Myocyte (in vitro differentiated cells): ENCODE measurements around the gene GABPB2. TPM values are rescaled to one million over a fixed set of nuclear protein-coding genes. Genes with fewer than 3 reads are reported as not detected.

Experiments used
- DNase-seq: peaks from one replicate; pipeline ENCODE4 v3.0.0-alpha.2; 2012; ENCODE audit warnings: low read depth
- total RNA-seq: library from RNA; depleted of rRNA; stranded (reverse); fragments of >200 nt; gene quantifications from 2 replicates; pipeline ENCODE4 v1.2.3, GENCODE V29; 2014

The GABPB2 gene
- total RNA-seq, 1 donor from 2014 or later, result 4.3 TPM

GRCh38 chr1:151131701-151132334, 61.3 kb downstream of the GABPB2 start:
- no peak for DNase-seq

- no peak for DNase-seq
These were observed 61.9 kb downstream of the GABPB2 start for GRCh38 chr1:151132335-151133017.

GRCh38 chr1:151133018-151133806, 62.7 kb downstream of the GABPB2 start:
- no peak for DNase-seq

GRCh38 chr1:151134396-151134795, 63.8 kb downstream of the GABPB2 start:
- DNase-seq, result peak; percentile 14

GRCh38 chr1:151134991-151135390, 64.4 kb downstream of the GABPB2 start:
- DNase-seq, result no peak

GRCh38 chr1:151135433-151136385, 65.1 kb downstream of the GABPB2 start:
- DNase-seq, result no peak

- DNase-seq, result no peak
These were observed 67.2 kb downstream of the GABPB2 start for GRCh38 chr1:151137789-151138188.

GRCh38 chr1:151142411-151143056, 72.0 kb downstream of the GABPB2 start:
- peak; percentile 95 for DNase-seq

- peak; percentile 85 for DNase-seq
These were observed 72.5 kb downstream of the GABPB2 start for GRCh38 chr1:151143057-151143435.

- peak; percentile 32 for DNase-seq
These were observed 73.4 kb downstream of the GABPB2 start for GRCh38 chr1:151143986-151144385.

- peak; percentile 35 for DNase-seq
These were observed 74.1 kb downstream of the GABPB2 start for GRCh38 chr1:151144474-151145303.

GRCh38 chr1:151145304-151146071, 74.9 kb downstream of the GABPB2 start:
- peak; percentile 34 for DNase-seq

GRCh38 chr1:151146072-151146411, 75.5 kb downstream of the GABPB2 start:
- peak; percentile 23 for DNase-seq

GRCh38 chr1:151146412-151147131, 76.0 kb downstream of the GABPB2 start, which contains the start of gene SEMA6C:
Gene SEMA6C (minus strand): TSS chr1:151146631. CDS start chr1:151142621, 4,010 bp downstream.
- DNase-seq, result peak; percentile 96

GRCh38 chr1:151147132-151147503, 76.6 kb downstream of the GABPB2 start:
- peak; percentile 28 for DNase-seq

GRCh38 chr1:151147665-151148064, 77.1 kb downstream of the GABPB2 start:
- no peak for DNase-seq

GRCh38 chr1:151156515-151156819, 85.9 kb downstream of the GABPB2 start, which contains the start of gene TNFAIP8L2:
Gene TNFAIP8L2 (plus strand): TSS chr1:151156649. CDS start chr1:151158698, 2,049 bp downstream.
- DNase-seq, result no peak

GRCh38 chr1:151157067-151157531, 86.5 kb downstream of the GABPB2 start:
- DNase-seq, result no peak
